Spleen (tissue), 7 donors: Measurements from ENCODE around the gene FRMD4A.

Source experiments
- CTCF ChIP-seq, 11 experiments: fragments of 200-600 bp in 7 of 11; fragments of 450-650 bp in 4 of 11; sonication (generic) in 4 of 11; IDR thresholded peaks in 8 of 11; conservative IDR thresholded peaks in 3 of 11; 1 replicate in 7 of 11; 2 replicates in 4 of 11; pipeline versions ENCODE4 v1.4.0 to v1.8.0; 2016 to 2021; ENCODE audit warnings: antibody characterized with exemption in 11 of 11, inconsistent platforms in 4 of 11, mild to moderate bottlenecking in 1 of 11
- POLR2A ChIP-seq, 3 donors: fragments of 450-650 bp; IDR thresholded peaks; one replicate each; pipeline ENCODE4 v1.5.1; 2017; ENCODE audit warnings: antibody characterized with exemption in 3 of 3, mild to moderate bottlenecking in 1 of 3
- POLR2AphosphoS5 ChIP-seq, 3 donors: sonication (generic); formaldehyde crosslinking; IDR thresholded peaks; one replicate each; pipeline ENCODE4 v1.5.1; 2017; ENCODE audit warnings: antibody characterized with exemption in 3 of 3
- donor health status: DM: no; HTN: no; CAD: no; lungs with moderate emphysema.
- donor health status: DM: no; HTN: no; CAD: no.
- donor health status: DM: no; HTN: no; CAD: no.

GRCh38 chr10:13840036-13840435, 490.7 kb downstream of the FRMD4A start:
- TF ChIP-seq POLR2A (IDR thresholded peaks at IDR 0.05) (no peak), POLR2AphosphoS5 (IDR thresholded peaks at IDR 0.05) (no peak), CTCF (IDR thresholded peaks at IDR 0.05 in 8 of 11, conservative IDR thresholded peaks at IDR 0.05 in 3 of 11) (no peak)
